CD4-positive, CD25-positive, alpha-beta regulatory T cell (primary cell): ENCODE data around the gene KRTAP12-2. TPM values are rescaled to one million over a fixed set of nuclear protein-coding genes. Genes with fewer than 3 reads are reported as not detected.

ENCODE experiments used
- ATAC-seq, 2 donors: fragments of 150-1000 bp; cut with Tn5 transposase; one replicate each; pipeline ENCODE4 v1.10.0; 2021; ENCODE audit warnings: low read depth in 2 of 2, moderate number of reproducible peaks in 2 of 2, moderate library complexity in 1 of 2
- DNase-seq, 3 donors: peaks; one replicate each; pipeline versions ENCODE4 v3.0.0 to v3.0.0-alpha.2; 2012 to 2022; ENCODE audit warnings: mixed read lengths in 1 of 3
- H3K27ac ChIP-seq: one replicate; pipeline ENCODE4 v1.7.0; 2013; ENCODE audit warnings: mild to moderate bottlenecking, low read length; ENCODE audit not compliant: insufficient read depth, poor library complexity, severe bottlenecking
- H3K27me3 ChIP-seq: one replicate; pipeline ENCODE4 v1.7.0; 2013; ENCODE audit warnings: low read length; ENCODE audit not compliant: control insufficient read depth, insufficient read depth
- H3K36me3 ChIP-seq: one replicate; pipeline ENCODE4 v1.7.0; 2013; ENCODE audit warnings: mild to moderate bottlenecking, low read length, moderate library complexity; ENCODE audit not compliant: control insufficient read depth, insufficient read depth
- H3K4me1 ChIP-seq: 2 replicates; pipeline ENCODE4 v1.7.0; 2013; ENCODE audit warnings: mild to moderate bottlenecking, low read length; ENCODE audit not compliant: insufficient read depth, control insufficient read depth, poor library complexity, severe bottlenecking
- H3K4me3 ChIP-seq: one replicate; pipeline ENCODE4 v1.7.0; 2013; ENCODE audit warnings: low read depth, mild to moderate bottlenecking, low read length, moderate library complexity
- H3K9me3 ChIP-seq, 2 experiments: 1 replicate in 1 of 2; 2 replicates in 1 of 2; pipeline ENCODE4 v1.7.0; 2013; ENCODE audit warnings: low read length in 2 of 2, mild to moderate bottlenecking in 1 of 2, moderate library complexity in 1 of 2; ENCODE audit not compliant: control insufficient read depth in 2 of 2
- H3K27ac Mint-ChIP-seq, 3 donors: one replicate each; pipeline ENCODE4 v1.8.0; 2020 to 2022; ENCODE audit warnings: mild to moderate bottlenecking in 3 of 3, mixed read lengths in 3 of 3, moderate library complexity in 2 of 3
- H3K27me3 Mint-ChIP-seq: one replicate; pipeline ENCODE4 v1.8.0; 2022; ENCODE audit warnings: mild to moderate bottlenecking, mixed read lengths
- H3K36me3 Mint-ChIP-seq: one replicate; pipeline ENCODE4 v1.8.0; 2020; ENCODE audit warnings: mixed read lengths
- H3K4me1 Mint-ChIP-seq, 4 donors: one replicate each; pipeline ENCODE4 v1.8.0; 2020 to 2022; ENCODE audit warnings: mixed read lengths in 4 of 4, mild to moderate bottlenecking in 1 of 4
- H3K4me3 Mint-ChIP-seq, 4 donors: one replicate each; pipeline ENCODE4 v1.8.0; 2020 to 2022; ENCODE audit warnings: mild to moderate bottlenecking in 4 of 4, mixed read lengths in 4 of 4, moderate library complexity in 3 of 4
- H3K9me3 Mint-ChIP-seq, 7 donors: one replicate each; pipeline ENCODE4 v1.8.0; 2020 to 2022; ENCODE audit warnings: mixed read lengths in 7 of 7, mild to moderate bottlenecking in 3 of 7, moderate library complexity in 2 of 7
- polyA plus RNA-seq, 4 donors: library from polyadenylated mRNA; unstranded; fragments of 300-500 nt; fragmentation: Illumina TruSeq; gene quantifications; one replicate each; pipeline ENCODE4 v1.2.3, GENCODE V29; 2021
- total RNA-seq: library from RNA; stranded (reverse); gene quantifications from one replicate; pipeline ENCODE4 v1.2.3, GENCODE V29; 2022

The KRTAP12-2 gene
- total and polyA plus RNA-seq, 5 donors from 2014 or later, result not detected

DNA sequence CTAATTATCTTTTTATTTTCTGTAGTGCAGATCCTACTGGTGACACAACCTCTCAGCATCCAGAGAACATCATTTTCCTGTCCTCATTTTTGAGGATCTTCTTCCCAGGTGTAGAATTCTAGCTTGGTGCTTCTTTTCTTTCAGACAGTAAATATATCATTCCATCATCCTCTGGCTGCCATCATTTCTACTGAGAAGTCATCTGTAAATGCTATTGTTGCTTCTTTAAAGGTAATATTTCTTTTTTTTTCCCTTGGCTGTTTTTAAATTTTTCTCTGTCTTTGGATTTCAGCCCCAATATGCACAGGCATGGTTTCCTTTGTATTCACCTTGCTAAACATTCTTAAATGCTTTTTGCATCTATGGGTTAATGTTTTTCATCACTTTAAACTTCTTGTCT is 43.2 kb downstream of the KRTAP12-2 start:
- Mint-ChIP-seq H3K4me1 (peaks cover 15 to 27% (median 19%) of the 10 kb centered on the region in 4 donors), H3K9me3 (peaks cover 5 to 45% (median 30%) of the 10 kb centered on the region in 7 donors)

DNA sequence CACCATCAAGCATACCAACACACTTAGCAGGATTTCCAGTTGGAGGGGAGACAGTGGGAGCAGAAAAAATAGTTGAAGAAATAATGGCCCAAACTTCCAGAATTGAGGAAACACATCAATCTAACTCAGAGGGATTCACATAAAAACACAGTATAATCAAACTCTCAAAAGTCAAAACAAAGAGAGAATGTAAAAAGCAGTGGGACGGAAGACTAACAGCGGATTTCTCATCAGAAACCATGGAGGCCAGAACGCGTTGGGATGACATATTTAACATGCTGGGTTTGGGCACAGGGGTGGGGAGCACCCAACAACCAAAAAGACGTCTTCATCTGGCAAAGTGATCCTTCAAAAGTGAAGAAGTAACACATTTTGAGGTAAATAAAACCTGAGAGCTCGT is 46.8 kb downstream of the KRTAP12-2 start:
- Histone ChIP-seq H3K27ac (no peak overlapping the region), H3K4me3 (no peak overlapping the region)
- peak overlapping the region in 2 of 4 donors; percentile 29 to 31 for H3K4me3 Mint-ChIP-seq

More for the DNA sequence above, 43.2 kb downstream of the KRTAP12-2 start:
- Mint-ChIP-seq H3K27ac (no peak overlapping the region), H3K27me3 (peaks cover 5% of the 10 kb centered on the region), H3K36me3 (peaks cover 20% of the 10 kb centered on the region), H3K4me3 (no peak overlapping the region)
- H3K27me3 ChIP-seq, result no peaks in the 10 kb centered on the region
- ATAC-seq (no peak), DNase-seq (no peak)
- H3K4me1 ChIP-seq, result peaks cover 11% of the 10 kb centered on the region
- peaks cover 25 to 28% of the 10 kb centered on the region in 2 experiments for H3K9me3 ChIP-seq
- no peaks in the 10 kb centered on the region for H3K36me3 ChIP-seq
- no peak overlapping the region for H3K4me3 ChIP-seq
- no peak overlapping the region for H3K27ac ChIP-seq

DNA sequence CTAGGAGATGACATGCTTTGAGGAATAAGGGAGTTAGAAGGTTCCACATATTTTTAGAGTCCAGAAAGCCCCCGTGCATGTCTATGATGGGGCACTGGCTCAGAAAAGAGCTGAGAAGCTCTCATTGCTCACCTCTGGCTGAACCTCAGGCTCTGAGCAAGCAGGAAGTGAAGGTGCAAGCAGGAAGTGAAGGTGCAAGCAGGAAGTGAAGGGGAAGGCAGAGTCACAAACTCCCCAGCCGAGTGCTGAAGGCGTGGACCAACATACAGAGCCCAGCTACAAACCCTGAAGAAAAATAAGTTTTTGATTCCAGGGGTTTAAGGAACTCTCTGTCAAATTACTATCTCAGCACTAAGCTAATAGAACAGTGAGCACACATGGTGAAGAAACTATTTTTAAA is 47.8 kb downstream of the KRTAP12-2 start:
- H3K27ac Mint-ChIP-seq, result peak overlapping the region; percentile 81 to 97 (median 93)
- H3K36me3 Mint-ChIP-seq, result peaks cover 20% of the 10 kb centered on the region
- ATAC-seq (peak; percentile 98 to 100), DNase-seq (peak; percentile 32 to 85 (median 76))
- Histone ChIP-seq H3K4me3 (peak overlapping the region; percentile 58), H3K9me3 (peaks cover 16 to 19% of the 10 kb centered on the region in 2 experiments), H3K27me3 (no peaks in the 10 kb centered on the region), H3K4me1 (peaks cover 24% of the 10 kb centered on the region), H3K36me3 (no peaks in the 10 kb centered on the region), H3K27ac (peak overlapping the region; percentile 70)
- peak overlapping the region; percentile 51 to 81 (median 68) for H3K4me3 Mint-ChIP-seq
- H3K4me1 Mint-ChIP-seq, result peaks cover 19 to 54% (median 21%) of the 10 kb centered on the region in 4 donors
- H3K27me3 Mint-ChIP-seq, result no peaks in the 10 kb centered on the region
- peaks cover 5 to 37% (median 22%) of the 10 kb centered on the region in 7 donors for H3K9me3 Mint-ChIP-seq

More for the DNA sequence above, 46.8 kb downstream of the KRTAP12-2 start:
- Histone ChIP-seq H3K27me3 (no peaks in the 10 kb centered on the region), H3K9me3 (peaks cover 25 to 28% of the 10 kb centered on the region in 2 experiments), H3K36me3 (no peaks in the 10 kb centered on the region), H3K4me1 (peaks cover 24% of the 10 kb centered on the region)
- peaks cover 3% of the 10 kb centered on the region for H3K27me3 Mint-ChIP-seq
- peak overlapping the region in 2 of 3 donors; percentile 44 to 81 for H3K27ac Mint-ChIP-seq
- DNase-seq (no peak), ATAC-seq (no peak)
- peaks cover 20% of the 10 kb centered on the region for H3K36me3 Mint-ChIP-seq
- H3K4me1 Mint-ChIP-seq, result peaks cover 20 to 50% (median 22%) of the 10 kb centered on the region in 4 donors
- peaks cover 5 to 45% (median 30%) of the 10 kb centered on the region in 7 donors for H3K9me3 Mint-ChIP-seq

DNA sequence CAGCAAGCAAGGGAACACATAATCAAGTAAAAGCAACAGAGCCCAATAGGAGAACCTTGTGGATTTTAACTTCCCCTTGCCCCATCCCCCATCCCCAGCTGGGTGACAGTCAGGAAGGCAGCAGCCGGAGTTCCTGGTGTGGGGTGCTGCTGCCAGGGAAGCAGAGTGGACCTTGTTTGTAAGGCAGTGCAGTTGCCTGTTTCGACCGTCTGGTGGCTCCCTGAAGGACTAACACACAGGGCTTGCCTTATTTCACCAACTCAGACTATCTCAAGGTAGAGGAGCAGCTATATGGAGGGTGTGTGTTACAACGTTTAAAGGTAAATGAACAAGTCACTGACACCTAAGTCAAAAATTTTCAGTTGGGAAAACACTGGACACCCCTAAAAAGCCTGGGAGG is 48.2 kb downstream of the KRTAP12-2 start:
- H3K27ac ChIP-seq, result peak overlapping the region; percentile 70
- peaks cover 5 to 33% (median 18%) of the 10 kb centered on the region in 7 donors for H3K9me3 Mint-ChIP-seq

DNA sequence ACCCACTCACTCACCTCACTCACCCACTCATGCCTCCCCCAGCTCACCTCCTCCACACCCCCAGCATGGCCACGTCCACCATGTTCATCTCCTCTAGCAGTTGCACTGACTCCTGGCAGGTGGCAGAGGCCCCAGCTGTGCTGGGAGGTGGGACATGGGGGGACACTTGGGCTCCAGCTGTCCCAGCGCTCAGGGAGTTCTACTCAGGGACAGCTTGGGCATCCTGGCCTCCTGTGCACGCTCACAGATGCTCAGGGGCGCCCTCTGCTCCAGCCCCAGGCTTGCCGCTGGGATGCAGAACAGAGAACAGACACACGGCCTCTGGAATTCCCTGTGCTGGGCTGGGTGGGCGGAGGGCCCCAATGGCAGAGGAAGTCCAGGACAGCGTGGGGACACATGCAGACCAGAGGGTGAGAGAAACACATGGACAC is 49.6 kb downstream of the KRTAP12-2 start:
- peak overlapping the region; percentile 20 to 93 (median 68) for H3K27ac Mint-ChIP-seq
- H3K27ac ChIP-seq, result no peak overlapping the region
- no peaks in the 10 kb centered on the region for H3K27me3 Mint-ChIP-seq
- peaks cover 24% of the 10 kb centered on the region for H3K4me1 ChIP-seq
- H3K36me3 Mint-ChIP-seq, result peaks cover 4% of the 10 kb centered on the region
- ATAC-seq (no peak), DNase-seq (no peak)
- peaks cover 6 to 8% of the 10 kb centered on the region in 2 experiments for H3K9me3 ChIP-seq
- no peak overlapping the region for H3K4me3 ChIP-seq
- no peaks in the 10 kb centered on the region for H3K27me3 ChIP-seq
- peaks cover 17 to 56% (median 21%) of the 10 kb centered on the region in 4 donors for H3K4me1 Mint-ChIP-seq
- peaks cover 5 to 22% (median 16%) of the 10 kb centered on the region in 7 donors for H3K9me3 Mint-ChIP-seq
- no peak overlapping the region for H3K4me3 Mint-ChIP-seq
- H3K36me3 ChIP-seq, result no peaks in the 10 kb centered on the region

More for the DNA sequence above, 48.2 kb downstream of the KRTAP12-2 start:
- H3K4me3 ChIP-seq, result peak overlapping the region; percentile 58
- peaks cover 24% of the 10 kb centered on the region for H3K4me1 ChIP-seq
- no peak for DNase-seq
- H3K4me3 Mint-ChIP-seq, result peak overlapping the region; percentile 51 to 81 (median 68)
- no peaks in the 10 kb centered on the region for H3K36me3 ChIP-seq
- no peaks in the 10 kb centered on the region for H3K27me3 Mint-ChIP-seq
- H3K36me3 Mint-ChIP-seq, result peaks cover 17% of the 10 kb centered on the region
- peak; percentile 15 for ATAC-seq
- peaks cover 12 to 15% of the 10 kb centered on the region in 2 experiments for H3K9me3 ChIP-seq
- H3K27me3 ChIP-seq, result no peaks in the 10 kb centered on the region
- H3K27ac Mint-ChIP-seq, result peak overlapping the region; percentile 81 to 97 (median 93)
- peaks cover 17 to 54% (median 21%) of the 10 kb centered on the region in 4 donors for H3K4me1 Mint-ChIP-seq

DNA sequence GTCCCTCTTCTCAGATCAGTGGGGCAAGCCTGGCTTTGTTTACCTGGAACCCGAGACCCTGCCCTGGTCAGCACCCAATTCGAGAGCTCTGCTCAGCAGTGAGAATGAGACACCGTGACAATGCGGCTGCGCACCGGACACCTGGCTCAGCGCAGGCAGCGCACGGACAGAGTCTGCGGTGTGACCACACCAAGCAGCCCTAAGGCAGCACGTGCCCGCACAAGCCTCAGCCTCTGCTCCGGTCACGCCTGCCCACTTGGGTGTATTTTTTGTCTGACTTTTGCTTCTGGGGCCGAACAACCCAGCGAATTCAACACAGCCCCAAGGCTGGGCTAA is 50.2 kb downstream of the KRTAP12-2 start:
- peaks cover 10% of the 10 kb centered on the region in 2 experiments for H3K9me3 ChIP-seq
- no peaks in the 10 kb centered on the region for H3K36me3 ChIP-seq
- peaks cover 24% of the 10 kb centered on the region for H3K4me1 ChIP-seq
- ATAC-seq (no peak), DNase-seq (no peak)
- H3K4me3 ChIP-seq, result no peak overlapping the region
- H3K36me3 Mint-ChIP-seq, result peaks cover 4% of the 10 kb centered on the region
- H3K4me1 Mint-ChIP-seq, result peaks cover 17 to 56% (median 21%) of the 10 kb centered on the region in 4 donors
- H3K4me3 Mint-ChIP-seq, result no peak overlapping the region
- H3K27me3 ChIP-seq, result no peaks in the 10 kb centered on the region
- H3K27ac Mint-ChIP-seq, result peak overlapping the region in 2 of 3 donors; percentile 68 to 71
- H3K9me3 Mint-ChIP-seq, result peaks cover 3 to 22% (median 16%) of the 10 kb centered on the region in 7 donors
- no peak overlapping the region for H3K27ac ChIP-seq
- H3K27me3 Mint-ChIP-seq, result no peaks in the 10 kb centered on the region

Other genes starting within 250 kb of the KRTAP12-2 start
- gene LRRC3, start 211.4 kb downstream of the KRTAP12-2 start, total RNA-seq, result 1.6 TPM
- under 1 TPM; 0.15 to 0.44 (median 0.38) TPM for gene LRRC3, start 211.4 kb downstream of the KRTAP12-2 start, polyA plus RNA-seq
- gene KRTAP10-1, start 126.7 kb downstream of the KRTAP12-2 start, total RNA-seq, result not detected
- not detected for gene KRTAP10-1, start 126.7 kb downstream of the KRTAP12-2 start, polyA plus RNA-seq
- not detected for gene KRTAP10-2, start 115.4 kb downstream of the KRTAP12-2 start, total RNA-seq
- gene KRTAP10-2, start 115.4 kb downstream of the KRTAP12-2 start, polyA plus RNA-seq, result not detected
- not detected for gene KRTAP10-3, start 108.1 kb downstream of the KRTAP12-2 start, total RNA-seq
- gene KRTAP10-3, start 108.1 kb downstream of the KRTAP12-2 start, polyA plus RNA-seq, result not detected
- gene KRTAP10-4, start 93.2 kb downstream of the KRTAP12-2 start, total RNA-seq, result not detected
- gene KRTAP10-4, start 93.2 kb downstream of the KRTAP12-2 start, polyA plus RNA-seq, result not detected
- gene KRTAP10-5, start 86.3 kb downstream of the KRTAP12-2 start, total RNA-seq, result not detected
- not detected for gene KRTAP10-5, start 86.3 kb downstream of the KRTAP12-2 start, polyA plus RNA-seq
- not detected for gene KRTAP10-6, start 74.4 kb downstream of the KRTAP12-2 start, total RNA-seq
- gene KRTAP10-6, start 74.4 kb downstream of the KRTAP12-2 start, polyA plus RNA-seq, result not detected
- gene KRTAP10-7, start 66.3 kb downstream of the KRTAP12-2 start, total RNA-seq, result not detected
- gene KRTAP10-7, start 66.3 kb downstream of the KRTAP12-2 start, polyA plus RNA-seq, result not detected
- not detected for gene KRTAP10-8, start 54.8 kb downstream of the KRTAP12-2 start, total RNA-seq
- not detected for gene KRTAP10-8, start 54.8 kb downstream of the KRTAP12-2 start, polyA plus RNA-seq
- not detected for gene KRTAP10-9, start 39.8 kb downstream of the KRTAP12-2 start, total RNA-seq
- not detected for gene KRTAP10-9, start 39.8 kb downstream of the KRTAP12-2 start, polyA plus RNA-seq
- gene KRTAP10-10, start 29.6 kb downstream of the KRTAP12-2 start, total RNA-seq, result not detected
- gene KRTAP10-10, start 29.6 kb downstream of the KRTAP12-2 start, polyA plus RNA-seq, result not detected
- gene KRTAP10-11, start 20.5 kb downstream of the KRTAP12-2 start, total RNA-seq, result not detected
- not detected for gene KRTAP10-11, start 20.5 kb downstream of the KRTAP12-2 start, polyA plus RNA-seq
- gene KRTAP12-4, start 12.3 kb downstream of the KRTAP12-2 start, total RNA-seq, result not detected
- gene KRTAP12-4, start 12.3 kb downstream of the KRTAP12-2 start, polyA plus RNA-seq, result not detected
- not detected for gene KRTAP12-3, start 9.0 kb downstream of the KRTAP12-2 start, total RNA-seq
- gene KRTAP12-3, start 9.0 kb downstream of the KRTAP12-2 start, polyA plus RNA-seq, result not detected
- gene KRTAP12-1, start 15.2 kb upstream of the KRTAP12-2 start, total RNA-seq, result not detected
- gene KRTAP12-1, start 15.2 kb upstream of the KRTAP12-2 start, polyA plus RNA-seq, result not detected
- not detected for gene KRTAP10-12, start 30.2 kb upstream of the KRTAP12-2 start, total RNA-seq
- not detected for gene KRTAP10-12, start 30.2 kb upstream of the KRTAP12-2 start, polyA plus RNA-seq
- not detected for gene TSPEAR, start 44.6 kb upstream of the KRTAP12-2 start, total RNA-seq
- under 1 TPM in 1 of 4 donors, not detected in 3; 0.05 TPM for gene TSPEAR, start 44.6 kb upstream of the KRTAP12-2 start, polyA plus RNA-seq
- gene UBE2G2, start 134.9 kb upstream of the KRTAP12-2 start, total RNA-seq, result 109 TPM
- 10 to 100 TPM; 42.8 to 50.9 (median 49.0) TPM for gene UBE2G2, start 134.9 kb upstream of the KRTAP12-2 start, polyA plus RNA-seq
- gene SUMO3, start 151.1 kb upstream of the KRTAP12-2 start, total RNA-seq, result 65.8 TPM
- 10 to 100 TPM; 76.3 to 88.9 (median 80.2) TPM for gene SUMO3, start 151.1 kb upstream of the KRTAP12-2 start, polyA plus RNA-seq
- 98.3 TPM for gene PTTG1IP, start 206.8 kb upstream of the KRTAP12-2 start, total RNA-seq
- 100 to 1,000 TPM in 1 of 4 donors, 10 to 100 TPM in 3; 78.5 to 100 (median 95.1) TPM for gene PTTG1IP, start 206.8 kb upstream of the KRTAP12-2 start, polyA plus RNA-seq